Left colon (tissue), 2 donors: ENCODE results near the gene NRROS. TPM values are rescaled to one million over a fixed set of nuclear protein-coding genes. Genes with fewer than 3 reads are reported as not detected.

ENCODE experiments used
- ATAC-seq: fragments of 200-7000 bp; cut with Tn5 transposase; one replicate; pipeline ENCODE4 v1.9.1; 2020; ENCODE audit warnings: mild to moderate bottlenecking, moderate library complexity
- DNase-seq, 2 donors: peaks; one replicate each; pipeline ENCODE4 v3.0.0-alpha.2; 2020
- intact Hi-C, 2 donors: fragments of 100-400 bp; cut with DNase I in 1 of 2; cut with micrococcal nuclease in 1 of 2; formaldehyde crosslinking; loops; one replicate each; pipeline versions ENCODE4 v1.11.2 to v1.14.0; 2022; cut with DNase I, micrococcal nuclease
- total RNA-seq, 2 donors: library from RNA; stranded (reverse); fragmentation: NEBNext Ultra II Directional; extraction: Animal tissue kit (Norgen Biotek cat#: 25700); gene quantifications; one replicate each; pipeline ENCODE4 v1.2.1, GENCODE V29; 2021
- donor health status: DM: no; HTN: no; CAD: no.
- donor health status: DM: yes; HTN: yes; CAD: no.

NRROS gene
- total RNA-seq, 2 donors from 2014 or later: 1.3 to 4.0 TPM

DNA sequence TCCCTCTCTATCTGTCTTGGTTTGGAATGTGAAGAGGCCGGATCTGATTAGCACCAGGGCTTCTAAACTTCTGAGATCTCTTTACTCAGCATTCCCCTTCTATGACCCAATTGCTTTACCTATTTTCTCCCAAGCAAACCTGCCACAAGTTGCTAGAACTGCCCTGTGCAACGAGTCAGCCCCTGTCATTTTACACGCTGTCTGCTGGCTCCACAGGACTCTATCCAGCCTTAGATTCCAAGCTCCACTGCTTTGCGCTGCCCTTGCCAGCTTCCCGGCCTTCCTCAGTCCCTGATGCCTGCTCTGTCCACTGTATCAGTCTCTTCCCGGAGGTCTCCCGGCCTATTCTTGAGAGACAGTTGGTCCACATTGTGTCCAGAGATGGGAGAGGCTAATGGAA lies 60.3 kb downstream of the NRROS start:
- intact Hi-C loops: no loop called here
- ATAC-seq (no peak), DNase-seq (no peak)

DNA sequence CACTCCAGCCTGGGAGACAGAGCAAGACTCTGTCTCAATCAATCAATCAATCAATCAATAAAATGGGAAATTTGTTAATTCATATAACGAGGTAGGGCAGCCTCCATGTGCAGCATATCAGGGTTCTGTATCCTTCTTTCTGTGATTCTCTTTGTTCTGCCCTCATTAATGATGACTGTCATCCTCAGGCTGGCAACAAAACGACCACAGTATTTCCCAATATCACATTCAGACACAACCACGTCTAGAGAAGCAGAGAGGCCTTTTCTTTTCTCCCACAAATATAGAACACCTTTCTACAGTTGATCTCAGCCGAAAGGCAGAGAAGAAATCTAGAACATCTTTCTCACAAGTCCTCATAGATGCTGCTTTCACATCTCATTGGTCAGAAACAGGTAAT lies 61.3 kb downstream of the NRROS start:
- ATAC-seq (no peak), DNase-seq (no peak)
- intact Hi-C loops: no loop called here

DNA sequence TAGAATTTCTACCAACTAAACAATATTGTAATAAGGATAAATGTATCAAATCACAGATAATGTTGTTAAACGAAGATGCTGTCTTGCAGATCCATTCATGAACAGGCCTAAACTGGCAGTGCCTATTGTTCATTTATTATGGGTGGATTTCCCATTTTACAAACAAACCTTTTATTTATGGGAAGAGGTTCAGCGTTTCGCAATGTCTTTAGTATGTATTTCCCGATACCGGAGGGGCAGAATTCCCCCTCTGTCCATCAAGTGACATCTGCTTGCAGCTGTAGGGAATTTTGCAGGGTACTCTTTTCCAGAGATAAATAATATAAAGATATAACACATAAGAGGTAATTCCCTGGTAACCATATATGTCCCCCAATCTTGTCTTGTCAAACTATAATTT lies 66.8 kb downstream of the NRROS start:
- intact Hi-C loops: no loop called here
- ATAC-seq (no peak), DNase-seq (no peak)

DNA sequence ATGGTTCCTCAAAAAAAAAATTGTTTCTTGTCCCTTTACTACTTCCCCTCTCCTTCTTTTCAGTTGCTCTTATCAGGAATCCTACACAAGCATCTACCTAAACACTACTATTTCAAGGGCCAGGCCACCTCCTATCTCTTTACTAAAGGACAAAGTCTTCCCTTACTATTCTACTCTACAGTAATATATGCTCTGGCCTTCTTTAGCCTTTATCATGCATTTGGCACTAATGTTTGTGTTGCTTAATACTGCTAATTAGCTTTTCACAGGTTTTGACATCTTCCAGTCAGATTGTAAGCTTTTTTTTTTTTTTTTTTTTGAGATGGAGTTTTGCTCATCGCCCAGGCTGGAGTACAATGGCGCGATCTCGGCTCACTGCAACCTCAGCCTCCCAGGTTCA lies 67.2 kb downstream of the NRROS start:
- intact Hi-C loops: no loop called here
- no peak for ATAC-seq
- no peak for DNase-seq

DNA sequence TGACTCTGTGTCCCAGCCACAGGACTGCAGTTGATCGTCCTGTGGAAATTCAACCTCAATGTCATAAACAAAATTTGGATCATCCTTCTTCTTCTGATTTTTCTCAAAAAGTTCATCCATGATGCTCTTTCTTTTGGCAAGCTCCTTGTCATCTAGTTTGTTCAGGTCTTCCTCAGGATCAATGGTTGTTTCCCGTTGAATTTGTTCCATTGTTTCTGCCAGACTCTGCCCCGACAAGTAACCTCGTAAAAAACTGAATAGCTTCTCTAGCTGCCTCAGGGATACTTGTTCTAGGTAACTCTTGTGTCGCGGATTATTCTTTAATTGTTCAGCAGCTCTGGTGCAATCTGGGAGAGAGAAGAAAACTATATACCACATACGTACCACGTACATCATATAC lies 68.1 kb downstream of the NRROS start:
- intact Hi-C loops: no loop called here
- DNase-seq (no peak), ATAC-seq (no peak)

DNA sequence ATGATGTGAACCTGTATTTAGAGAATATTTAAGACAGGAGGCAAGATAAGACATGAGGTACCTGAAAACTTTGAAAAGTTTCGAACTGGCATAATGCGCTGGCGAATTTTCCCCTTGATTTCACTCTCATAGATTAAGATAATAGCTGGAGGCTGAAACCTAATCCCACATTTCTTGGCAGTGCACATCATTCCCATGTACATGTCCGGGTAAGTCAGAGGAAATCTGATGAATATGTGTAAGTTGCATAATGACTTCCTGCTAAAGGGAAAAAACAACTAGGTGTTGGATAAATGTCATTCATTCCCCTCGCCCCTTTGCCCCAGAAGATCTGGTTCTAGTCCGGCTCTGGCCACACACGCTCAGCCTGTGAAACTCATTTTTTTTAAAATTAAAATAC lies 69.0 kb downstream of the NRROS start:
- ATAC-seq (no peak), DNase-seq (no peak)
- intact Hi-C loops: no loop called here

Other genes with a start within 250 kb of the NRROS start
- 10 to 100 TPM; 25.9 to 35.2 TPM for gene UBXN7, start 207.3 kb upstream of the NRROS start, total RNA-seq
- gene RNF168, start 135.9 kb upstream of the NRROS start, total RNA-seq: 10 to 100 TPM; 22.1 to 23.9 TPM
- not detected for gene SMCO1, start 124.3 kb upstream of the NRROS start, total RNA-seq
- gene WDR53, start 71.1 kb upstream of the NRROS start, total RNA-seq: 1 to 10 TPM; 6.8 to 8.6 TPM
- gene FBXO45, start 71.0 kb upstream of the NRROS start, total RNA-seq: 10 to 100 TPM in 1 of 2 donors, 1 to 10 TPM in 1; 9.2 to 10.1 TPM
- under 1 TPM; 0.43 to 0.78 TPM for gene CEP19, start 72.6 kb downstream of the NRROS start, total RNA-seq
- gene PIGX, start 72.7 kb downstream of the NRROS start, total RNA-seq: 10 to 100 TPM; 24.5 to 31.7 TPM
- 10 to 100 TPM; 73.2 TPM for gene PAK2, start 100.2 kb downstream of the NRROS start, total RNA-seq
- 10 to 100 TPM; 26.9 to 31.7 TPM for gene SENP5, start 228.2 kb downstream of the NRROS start, total RNA-seq